ENCODE data around the gene MOCS2. TPM values are rescaled to one million over a fixed set of nuclear protein-coding genes. Genes with fewer than 3 reads are reported as not detected.

The MOCS2 gene
- total and polyA plus RNA-seq, 10 of the 15 experiments (the other 5 are each of a cell fraction or from before 2014, with no cell fraction given), result 11.0 to 27.4 (median 22.5) TPM

- Histone ChIP-seq H3K27me3 (replicated peaks in 1 of 2; ENCODE audit: control insufficient read depth in 2 of 2, insufficient read depth in 2 of 2, low read length in 1 of 2) (peaks cover 0 to 2% of the 10 kb centered on the region in 2 experiments; a peak in 2 of 4 replicates), H4K20me1 (ENCODE audit: control insufficient read depth, insufficient read depth) (no peaks in the 10 kb centered on the region), H2AFZ (ENCODE audit: control insufficient read depth, low read depth, low read length) (no peak overlapping the region), H3K79me2 (ENCODE audit: control insufficient read depth, insufficient read depth, low read length) (no peaks in the 10 kb centered on the region), H3K4me1 (ENCODE audit: control insufficient read depth, insufficient read depth, low read length) (no peaks in the 10 kb centered on the region), H3K27ac (ENCODE audit: control insufficient read depth, insufficient read depth) (no peak overlapping the region), H3K9me3 (replicated peaks; ENCODE audit: control insufficient read depth, insufficient read depth, low read length) (no peaks in the 10 kb centered on the region), H3K4me2 (ENCODE audit: control insufficient read depth, insufficient read depth) (no peak overlapping the region), H3K9ac (ENCODE audit: control insufficient read depth, insufficient read depth, low read length) (no peak overlapping the region), H3K4me3 (no peak overlapping the region), H3K36me3 (ENCODE audit: control insufficient read depth in 2 of 2, insufficient read depth in 2 of 2, low read length in 1 of 2) (no peaks in the 10 kb centered on the region)
- FAIRE-seq (no peak), DNase-seq (ENCODE audit: low read depth, low spot score) (no peak), ATAC-seq (no peak)
- CTCF ChIA-PET, result no interaction called here
- in situ Hi-C loops (cut with MboI), result no loop called here
- TF ChIP-seq RAD21 (IDR thresholded peaks at IDR 0.05; ENCODE audit: insufficient read depth, low read depth, low read length) (no peak), MYC (IDR thresholded peaks at IDR 0.05; ENCODE audit: insufficient read depth, insufficient read length, insufficient replicate concordance, low read length, severe bottlenecking) (no peak), NKRF (conservative IDR thresholded peaks at IDR 0.05) (no peak), HDAC6 (IDR thresholded peaks at IDR 0.05; ENCODE audit: unreplicated experiment) (no peak), EP300 (IDR thresholded peaks at IDR 0.05; ENCODE audit: borderline replicate concordance in 1 of 2, control insufficient read depth in 1 of 2, low read depth in 2 of 2, low read length in 2 of 2) (no peak), NFYB (IDR thresholded peaks at IDR 0.05; ENCODE audit: insufficient read depth, low read depth, low read length) (no peak), CEBPZ (IDR thresholded peaks at IDR 0.05; ENCODE audit: low read depth, low read length) (no peak), YY1 (IDR thresholded peaks at IDR 0.05; ENCODE audit: low read depth, low read length) (no peak), ASH2L (IDR thresholded peaks at IDR 0.05; ENCODE audit: borderline replicate concordance, low read depth) (no peak)
- WGBS (ENCODE audit: insufficient coverage, insufficient replicate concordance, low lambda C conversion rate, missing lambda C conversion rate), result 0% methylated on average over 2 of the region's 2 CpGs
- POLR2A ChIA-PET, result no interaction called here
- RAD21 ChIA-PET (ENCODE audit: unreplicated experiment), result no interaction called here
- intact Hi-C loops (cut with micrococcal nuclease; ENCODE audit: unreplicated experiment), result no loop called here
- SMC1A ChIA-PET (ENCODE audit: uncharacterized antibody, unreplicated experiment), result no interaction called here
- no TSS peak for BruUV-seq (replicated peaks)
Measured at GRCh38 chr5:53052499-53052898, 57.1 kb downstream of the MOCS2 start.
